Measurements from ENCODE around the gene DIS3L2.
"Not testable (repeated sequence)": the region's sequence is repeated elsewhere in the genome, so short reads cannot be mapped to it uniquely, and the experiment has no call there.

DNA sequence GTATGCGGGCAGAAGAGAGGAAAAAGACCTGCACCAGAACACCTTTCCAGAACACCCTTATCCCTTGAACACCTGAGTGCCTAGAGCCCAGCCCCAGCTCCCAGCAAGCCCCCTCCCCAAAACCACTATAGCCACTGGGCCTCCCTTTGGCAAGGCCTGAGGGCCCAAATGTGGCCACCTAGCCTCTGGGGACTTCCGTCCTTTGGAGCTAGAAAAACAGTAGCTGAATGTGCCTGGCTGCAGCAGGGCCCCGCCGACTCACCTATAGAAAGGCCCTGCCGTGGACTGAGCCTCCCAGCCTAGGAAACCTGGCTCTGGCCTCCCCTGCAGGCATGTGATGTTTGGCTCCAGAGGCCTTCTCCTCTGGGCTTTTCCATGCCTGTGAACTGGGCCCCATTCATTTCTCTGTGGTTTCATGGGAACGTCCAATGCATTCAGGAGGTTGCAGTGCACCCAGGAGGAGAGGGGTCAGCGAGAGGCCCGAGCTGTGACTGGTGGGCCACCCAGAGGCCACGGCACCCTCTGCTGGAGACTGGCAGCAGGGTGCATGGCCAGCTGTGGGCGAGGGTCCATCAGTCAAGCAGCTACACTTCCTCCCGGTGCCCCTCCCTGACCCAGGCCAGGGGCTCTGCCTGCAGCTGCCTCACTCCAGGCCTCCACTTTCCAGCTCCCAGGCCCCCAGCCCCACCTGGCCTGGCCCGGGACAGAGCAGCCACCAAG lies 401.7 kb downstream of the DIS3L2 start:
- TF ChIP-seq EZH2 (IDR thresholded peaks at IDR 0.05); POLR2AphosphoS5 (IDR thresholded peaks at IDR 0.05; ENCODE audit: borderline replicate concordance, low read depth, low read length): not testable (repeated sequence)
